A673 (cell line): ENCODE results near the gene CREBZF. TPM values are rescaled to one million over a fixed set of nuclear protein-coding genes. Genes with fewer than 3 reads are reported as not detected.

Experiments
- BruUV-seq: library from RNA; stranded (reverse); fragments of 400-500 nt; replicated peaks from 2 replicates; lab custom pipeline; 2021; lab: Mats Ljungman, UMichigan
- CTCF ChIA-PET: fragments of 300-600 bp; sonication (Branson Sonifier 250); formaldehyde crosslinking; loops from one replicate; lab custom pipeline; 2022; ENCODE audit warnings: antibody characterized with exemption; lab: Charles Lee
- POLR2A ChIA-PET: fragments of 300-600 bp; sonication (Branson Sonifier 250); formaldehyde crosslinking; loops from one replicate; lab custom pipeline; 2022; ENCODE audit warnings: antibody characterized with exemption; ENCODE audit not compliant: low non-redundant PET; lab: Charles Lee
- DNase-seq: peaks from one replicate; pipeline ENCODE4 v3.0.0-alpha.2; 2015; ENCODE audit warnings: low spot score
- H3K27ac ChIP-seq: fragments of 200-600 bp; sonication (generic); 2 replicates; pipeline ENCODE4 v1.5.1; 2016; ENCODE audit warnings: mixed run types, low read depth, mild to moderate bottlenecking, mixed read lengths, antibody characterized with exemption, low read length; ENCODE audit not compliant: poor library complexity, severe bottlenecking
- H3K27me3 ChIP-seq: fragments of 200-600 bp; sonication (generic); replicated peaks from 2 replicates; pipeline ENCODE4 v1.6.1; 2017; ENCODE audit warnings: mixed run types, low read depth, mild to moderate bottlenecking, mixed read lengths, antibody characterized with exemption, low read length; ENCODE audit not compliant: insufficient read depth, poor library complexity
- H3K36me3 ChIP-seq: fragments of 200-600 bp; sonication (generic); 2 replicates; pipeline ENCODE4 v1.6.1; 2016; ENCODE audit warnings: mixed run types, mild to moderate bottlenecking, mixed read lengths, antibody characterized with exemption, low read length; ENCODE audit not compliant: insufficient read depth, poor library complexity, severe bottlenecking
- H3K4me1 ChIP-seq: fragments of 200-600 bp; sonication (generic); 2 replicates; pipeline ENCODE4 v1.6.1; 2017; ENCODE audit warnings: mixed run types, mild to moderate bottlenecking, mixed read lengths, antibody characterized with exemption, low read length; ENCODE audit not compliant: insufficient read depth, poor library complexity, severe bottlenecking
- H3K4me3 ChIP-seq: fragments of 200-600 bp; sonication (generic); 2 replicates; pipeline ENCODE4 v1.5.1; 2016; ENCODE audit warnings: low read depth, mixed run types, mild to moderate bottlenecking, mixed read lengths, low read length; ENCODE audit not compliant: poor library complexity, severe bottlenecking
- H3K9me3 ChIP-seq: fragments of 200-600 bp; sonication (generic); 2 replicates; pipeline ENCODE4 v1.6.1; 2016; ENCODE audit warnings: mixed run types, low read depth, mild to moderate bottlenecking, mixed read lengths, antibody characterized with exemption, low read length; ENCODE audit not compliant: poor library complexity, severe bottlenecking
- CTCF ChIP-seq: fragments of 300-800, 200-600 bp; sonication (generic); conservative IDR thresholded peaks from 2 replicates; pipeline ENCODE4 v1.5.1; 2017; ENCODE audit warnings: low read depth, mild to moderate bottlenecking, antibody characterized with exemption, low read length, moderate library complexity, mixed read lengths
- EZH2 ChIP-seq: fragments of 200-600 bp; sonication (generic); IDR thresholded peaks from 2 replicates; pipeline ENCODE4 v1.6.1; 2017; ENCODE audit warnings: borderline replicate concordance, low read depth, mild to moderate bottlenecking, mixed read lengths, antibody characterized with exemption, low read length; ENCODE audit not compliant: poor library complexity, severe bottlenecking
- intact Hi-C: fragments of 100-400 bp; cut with micrococcal nuclease; formaldehyde crosslinking; loops from one replicate; pipeline ENCODE4 v1.10.0; 2022; ENCODE audit not compliant: unreplicated experiment
- total RNA-seq: library from RNA; stranded (reverse); gene quantifications from 2 replicates; pipeline ENCODE4 v1.2.3, GENCODE V29; 2021

CREBZF gene
- total RNA-seq, 1 experiment from 2014 or later, result 76.6 TPM

GRCh38 chr11:85634747-85635146 is 30.2 kb downstream of the CREBZF start:
- intact Hi-C loops, result no loop called here
- TF ChIP-seq EZH2 (no peak), CTCF (no peak)
- ChIA-PET CTCF (no interaction called here), POLR2A (no interaction called here)
- Histone ChIP-seq H3K36me3 (peaks cover 26% of the 10 kb centered on the region), H3K4me3 (no peak overlapping the region), H3K27me3 (no peaks in the 10 kb centered on the region), H3K9me3 (no peaks in the 10 kb centered on the region), H3K4me1 (peaks cover 2% of the 10 kb centered on the region), H3K27ac (no peak overlapping the region)
- BruUV-seq, result no TSS peak
- no peak for DNase-seq

- DNase-seq, result peak; percentile 17
Observed at GRCh38 chr11:85628771-85629341, 36.1 kb downstream of the CREBZF start.

More at GRCh38 chr11:85628771-85629341, 36.1 kb downstream of the CREBZF start:
- ChIA-PET CTCF (interaction anchor here (0.9 to 1.1 kb wide), 2 partner anchors 226 to 979 kb away, joined by 3 to 6 read pairs; partner anchors contain the start of gene CCDC83), POLR2A (interaction anchor here (0.6 to 1.0 kb wide), 2 partner anchors 36 to 180 kb away, joined by 3 read pairs; partner anchors contain the start of gene CREBZF)
- peak overlapping the region; percentile 70 for H3K4me3 ChIP-seq
- H3K9me3 ChIP-seq, result no peaks in the 10 kb centered on the region
- intact Hi-C loops, result loop anchor here (1.0 kb wide), 1 partner anchor 36 kb away; the partner anchor contains the start of gene CREBZF
- H3K36me3 ChIP-seq, result peaks cover 12% of the 10 kb centered on the region
- BruUV-seq, result TSS peak; percentile 73
- H3K27me3 ChIP-seq, result peaks cover 9% of the 10 kb centered on the region
- no peak for TF ChIP-seq CTCF
- TF ChIP-seq EZH2, result no peak
- peaks cover 16% of the 10 kb centered on the region for H3K4me1 ChIP-seq
- peak overlapping the region; percentile 76 for H3K27ac ChIP-seq
